ENCODE results near the gene DAAM1.
A peak's percentile ranks its signal among the peaks of the same experiment; 100 is the strongest.

DAAM1 gene

DNA sequence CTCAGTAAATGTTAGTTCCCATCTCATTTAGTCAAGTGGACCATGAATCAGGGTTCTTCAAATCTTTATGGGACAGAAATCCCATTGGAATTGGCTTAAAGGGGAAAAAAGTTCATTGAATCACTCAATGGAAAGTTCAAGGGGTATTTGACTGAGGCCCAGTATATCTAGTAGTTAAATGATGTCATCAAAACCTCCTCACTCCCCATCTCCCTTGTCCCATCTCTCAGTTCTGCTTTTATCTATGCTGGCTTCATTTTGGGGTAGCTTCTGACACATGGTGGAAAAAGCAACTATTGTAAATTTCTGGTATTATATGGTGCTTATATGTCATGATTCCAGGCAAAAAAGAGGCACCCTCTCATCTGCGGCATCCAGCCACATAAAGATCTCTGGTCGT lies 51.9 kb downstream of the DAAM1 start:
- no peak for TF ChIP-seq CTCF (IDR thresholded peaks at IDR 0.05; ENCODE audit: insufficient read depth, low read depth, low read length, missing control alignments)
- no peak overlapping the region for H3K4me3 ChIP-seq (ENCODE audit: low read length)
- no peak for DNase-seq (ENCODE audit: low read depth)

- no peak for DNase-seq (ENCODE audit: low read depth)
- TF ChIP-seq CTCF (IDR thresholded peaks at IDR 0.05; ENCODE audit: insufficient read depth, low read depth, low read length, missing control alignments): no peak
- no peak overlapping the region for H3K4me3 ChIP-seq (ENCODE audit: low read length)
Observed at GRCh38 chr14:59241121-59241520, 52.7 kb downstream of the DAAM1 start.

GRCh38 chr14:59243174-59243573 lies 54.7 kb downstream of the DAAM1 start:
- no peak for DNase-seq (ENCODE audit: low read depth)
- no peak overlapping the region for H3K4me3 ChIP-seq (ENCODE audit: low read length)
- TF ChIP-seq CTCF (IDR thresholded peaks at IDR 0.05; ENCODE audit: insufficient read depth, low read depth, low read length, missing control alignments): no peak

GRCh38 chr14:59244581-59244980 lies 56.1 kb downstream of the DAAM1 start:
- DNase-seq (ENCODE audit: low read depth): peak; percentile 86
- no peak overlapping the region for H3K4me3 ChIP-seq (ENCODE audit: low read length)
- TF ChIP-seq CTCF (IDR thresholded peaks at IDR 0.05; ENCODE audit: insufficient read depth, low read depth, low read length, missing control alignments): no peak

DNA sequence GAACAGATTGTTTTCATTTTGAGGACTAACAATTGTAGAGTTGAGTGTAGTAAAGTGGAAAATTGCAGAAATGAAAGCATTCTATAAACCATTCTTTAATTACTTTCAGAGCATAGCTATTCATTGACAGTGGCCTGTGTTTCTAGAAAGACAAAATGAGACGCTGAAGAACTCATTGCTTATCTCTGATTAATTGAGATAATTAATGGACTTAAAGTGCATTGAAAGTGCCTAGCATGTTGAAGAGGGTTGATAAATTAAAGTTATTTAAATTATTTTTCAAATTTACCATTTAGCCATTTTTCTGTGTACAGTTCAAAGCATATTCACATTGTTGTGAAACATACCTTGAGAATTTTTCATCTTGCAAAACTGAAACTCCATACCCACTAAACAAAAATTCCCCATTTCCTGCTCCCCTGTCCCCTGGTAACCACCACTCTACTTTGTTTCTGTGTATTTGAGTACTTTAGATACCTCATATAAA lies 57.4 kb downstream of the DAAM1 start:
- no peak for DNase-seq (ENCODE audit: low read depth)
- TF ChIP-seq CTCF (IDR thresholded peaks at IDR 0.05; ENCODE audit: insufficient read depth, low read depth, low read length, missing control alignments): no peak
- no peak overlapping the region for H3K4me3 ChIP-seq (ENCODE audit: low read length)

- peak; percentile 70 for DNase-seq (ENCODE audit: low read depth)
- no peak for TF ChIP-seq CTCF (IDR thresholded peaks at IDR 0.05; ENCODE audit: insufficient read depth, low read depth, low read length, missing control alignments)
Observed at GRCh38 chr14:59246566-59246965, 58.1 kb downstream of the DAAM1 start.

GRCh38 chr14:59247801-59248584 lies 59.5 kb downstream of the DAAM1 start:
- no peak overlapping the region for H3K4me3 ChIP-seq (ENCODE audit: low read length)
- DNase-seq (ENCODE audit: low read depth): peak; percentile 44
- no peak for TF ChIP-seq CTCF (IDR thresholded peaks at IDR 0.05; ENCODE audit: insufficient read depth, low read depth, low read length, missing control alignments)

More at GRCh38 chr14:59246566-59246965, 58.1 kb downstream of the DAAM1 start:
- H3K4me3 ChIP-seq (ENCODE audit: low read length): no peak overlapping the region
